Natural killer cell treated with Interleukin-12 subunit alpha and Interleukin-12 subunit beta and Interleukin-15 and Interleukin-18, amount 100 ng/mL, for 72 hours (primary cell): ENCODE data around the gene CTNNAL1. TPM values are rescaled to one million over a fixed set of nuclear protein-coding genes. Genes with fewer than 3 reads are reported as not detected.
"Not testable (repeated sequence)": the region's sequence is repeated elsewhere in the genome, so short reads cannot be mapped to it uniquely, and the experiment has no call there.

ENCODE experiments used
- ATAC-seq, 2 donors: fragments of 150-1000 bp; cut with Tn5 transposase in 1 of 2; sonication (Bioruptor Pico), chemical (Tn5 transposase) in 1 of 2; 2 replicates each; pipeline ENCODE4 v1.10.0; 2021
- DNase-seq: peaks from one replicate; pipeline ENCODE4 v3.0.0; 2022; ENCODE audit warnings: low spot score
- H3K27ac Mint-ChIP-seq, 2 donors: 1 replicate in 1 of 2; 2 replicates in 1 of 2; pipeline ENCODE4 v1.8.0; 2022; ENCODE audit warnings: mixed read lengths in 2 of 2, mild to moderate bottlenecking in 1 of 2, moderate library complexity in 1 of 2
- H3K27me3 Mint-ChIP-seq, 2 donors: 1 replicate in 1 of 2; 2 replicates in 1 of 2; pipeline ENCODE4 v1.8.0; 2022; ENCODE audit warnings: mixed read lengths in 2 of 2
- H3K36me3 Mint-ChIP-seq: one replicate; pipeline ENCODE4 v1.8.0; 2022; ENCODE audit warnings: mixed read lengths
- H3K4me1 Mint-ChIP-seq, 2 donors: 1 replicate in 1 of 2; 2 replicates in 1 of 2; pipeline ENCODE4 v1.8.0; 2022; ENCODE audit warnings: low read depth in 2 of 2, mixed read lengths in 2 of 2, mild to moderate bottlenecking in 1 of 2
- H3K4me3 Mint-ChIP-seq: one replicate; pipeline ENCODE4 v1.8.0; 2022; ENCODE audit warnings: mixed read lengths
- H3K9me3 Mint-ChIP-seq: 2 replicates; pipeline ENCODE4 v1.8.0; 2022; ENCODE audit warnings: mixed read lengths
- total RNA-seq, 2 donors: library from RNA; stranded (reverse); gene quantifications; one replicate each; pipeline ENCODE4 v1.2.3, GENCODE V29; 2022

The CTNNAL1 gene
- total RNA-seq, 2 donors from 2014 or later = 14.6 to 17.3 TPM

- H3K27ac Mint-ChIP-seq = no peak overlapping the region
- H3K4me3 Mint-ChIP-seq = no peak overlapping the region
- peaks cover 0 to 3% of the 10 kb centered on the region in 2 donors for H3K27me3 Mint-ChIP-seq
Measured at GRCh38 chr9:108997112-108997511, 16.2 kb downstream of the CTNNAL1 start.

DNA sequence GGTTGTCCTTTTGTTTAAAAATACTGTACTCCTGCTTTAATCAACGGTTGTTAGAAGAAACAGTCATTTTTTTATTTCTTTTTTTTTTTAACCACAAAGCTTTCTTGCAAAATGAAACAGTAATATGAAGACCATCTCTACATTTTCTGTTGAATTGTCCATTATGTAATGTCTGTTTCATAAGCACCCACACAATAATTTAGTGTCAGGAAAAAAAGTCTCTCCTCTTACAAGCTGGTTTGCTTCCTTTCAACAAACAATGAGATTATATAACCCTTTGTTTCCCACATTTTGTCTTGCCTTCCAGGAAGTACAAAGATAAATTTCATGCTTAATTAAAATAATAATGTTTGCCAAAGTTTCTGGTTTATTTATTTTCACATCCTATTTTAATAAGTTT is 16.7 kb downstream of the CTNNAL1 start:
- Mint-ChIP-seq H3K4me3 (no peak overlapping the region), H3K9me3 (no peaks in the 10 kb centered on the region), H3K27me3 (peaks cover 0 to 3% of the 10 kb centered on the region in 2 donors), H3K36me3 (no peaks in the 10 kb centered on the region), H3K27ac (no peak overlapping the region), H3K4me1 (peaks cover 6 to 14% of the 10 kb centered on the region in 2 donors)
- ATAC-seq (no peak), DNase-seq (no peak)

More at GRCh38 chr9:108997112-108997511, 16.2 kb downstream of the CTNNAL1 start:
- Mint-ChIP-seq H3K36me3 (peaks cover under 1% of the 10 kb centered on the region), H3K4me1 (peaks cover 6 to 14% of the 10 kb centered on the region in 2 donors), H3K9me3 (no peaks in the 10 kb centered on the region)
- DNase-seq (no peak), ATAC-seq (no peak)

GRCh38 chr9:108994695-108995094 is 18.6 kb downstream of the CTNNAL1 start:
- Mint-ChIP-seq H3K4me3 (no peak overlapping the region), H3K36me3 (no peaks in the 10 kb centered on the region), H3K27ac (no peak overlapping the region), H3K4me1 (peaks cover 6 to 7% of the 10 kb centered on the region in 2 donors), H3K27me3 (no peaks in the 10 kb centered on the region), H3K9me3 (no peaks in the 10 kb centered on the region)
- no peak for DNase-seq
- ATAC-seq = peak; percentile 40 to 61

DNA sequence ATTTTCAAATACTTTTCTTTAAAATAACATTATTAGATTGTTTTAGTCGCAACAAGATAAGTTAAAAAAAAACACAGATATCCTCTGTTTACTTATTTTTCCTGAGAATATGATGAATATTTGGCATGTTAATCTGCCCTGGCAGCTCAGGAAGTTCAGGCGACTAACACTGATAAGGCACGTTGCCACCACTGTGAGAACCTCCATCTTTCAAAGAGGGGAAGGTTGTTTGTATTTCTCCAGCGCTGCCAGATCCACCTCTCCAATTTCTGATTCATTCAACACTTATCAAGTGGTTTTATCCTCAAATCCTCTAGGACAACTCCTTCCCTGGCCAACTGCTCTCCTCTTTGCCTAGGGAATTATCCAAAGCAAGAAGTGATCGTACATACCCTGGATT is 21.8 kb downstream of the CTNNAL1 start:
- Mint-ChIP-seq H3K27me3 (no peaks in the 10 kb centered on the region), H3K4me1 (peaks cover 6 to 7% of the 10 kb centered on the region in 2 donors), H3K4me3 (no peak overlapping the region), H3K27ac (no peak overlapping the region), H3K36me3 (peaks cover 10% of the 10 kb centered on the region), H3K9me3 (no peaks in the 10 kb centered on the region)
- ATAC-seq (no peak), DNase-seq (no peak)

GRCh38 chr9:108983885-108984284 is 29.4 kb downstream of the CTNNAL1 start:
- Mint-ChIP-seq H3K4me3 (no peak overlapping the region), H3K27ac (no peak overlapping the region), H3K36me3 (peaks cover 10% of the 10 kb centered on the region), H3K9me3 (no peaks in the 10 kb centered on the region), H3K27me3 (no peaks in the 10 kb centered on the region), H3K4me1 (no peaks in the 10 kb centered on the region)
- DNase-seq (no peak), ATAC-seq (no peak)

- Mint-ChIP-seq H3K9me3 (no peaks in the 10 kb centered on the region), H3K27me3 (no peaks in the 10 kb centered on the region), H3K27ac (no peak overlapping the region), H3K4me3 (no peak overlapping the region), H3K36me3 (no peaks in the 10 kb centered on the region), H3K4me1 (no peaks in the 10 kb centered on the region)
- ATAC-seq (no peak), DNase-seq (no peak)
Measured at GRCh38 chr9:108980893-108981292, 32.4 kb downstream of the CTNNAL1 start.

DNA sequence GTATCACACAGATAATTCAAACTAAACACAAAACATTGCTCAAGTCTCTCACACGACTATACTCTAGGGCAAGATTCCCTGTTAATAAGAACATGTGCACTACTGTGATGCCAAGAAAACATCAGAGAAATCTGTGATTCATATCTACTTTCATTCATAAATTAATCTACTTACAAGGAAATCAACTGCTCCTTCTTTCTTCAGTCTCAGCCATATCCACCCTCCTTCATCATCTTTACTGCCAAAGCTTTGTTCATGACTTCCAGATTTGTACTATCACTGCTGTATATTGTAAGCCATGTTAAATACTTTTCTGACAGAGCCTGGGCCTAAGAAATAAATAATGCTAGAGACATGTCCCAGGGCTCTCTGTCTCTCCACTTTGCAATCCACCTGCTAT is 35.1 kb downstream of the CTNNAL1 start:
- H3K27ac Mint-ChIP-seq = no peak overlapping the region
- no peaks in the 10 kb centered on the region for H3K27me3 Mint-ChIP-seq
- no peaks in the 10 kb centered on the region for H3K4me1 Mint-ChIP-seq
- no peak for ATAC-seq
- H3K36me3 Mint-ChIP-seq = no peaks in the 10 kb centered on the region
- H3K4me3 Mint-ChIP-seq = no peak overlapping the region
- H3K9me3 Mint-ChIP-seq = no peaks in the 10 kb centered on the region
- no peak for DNase-seq

DNA sequence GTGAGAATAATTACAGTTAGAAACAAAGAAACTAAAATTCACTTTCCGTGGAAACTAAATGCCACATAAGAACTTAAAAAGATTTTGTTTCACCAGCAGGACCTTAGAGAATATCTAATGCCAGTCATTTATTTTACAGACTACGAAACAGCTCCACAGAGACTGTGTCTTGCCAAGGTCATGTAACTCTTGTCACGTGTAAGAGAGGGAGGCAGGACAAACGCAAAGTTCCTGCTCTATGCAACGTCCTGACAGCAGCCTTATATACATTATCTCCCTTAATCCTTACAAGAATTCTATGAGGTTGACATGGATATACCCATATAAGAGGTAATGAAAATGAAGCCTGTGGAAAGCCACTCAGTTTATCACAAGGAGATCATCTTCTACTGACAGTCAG is 39.4 kb downstream of the CTNNAL1 start:
- DNase-seq = no peak
- Mint-ChIP-seq H3K27me3 (no peaks in the 10 kb centered on the region), H3K27ac (no peak overlapping the region), H3K4me1 (no peaks in the 10 kb centered on the region), H3K36me3 (peaks cover 9% of the 10 kb centered on the region), H3K9me3 (no peaks in the 10 kb centered on the region), H3K4me3 (no peak overlapping the region)
- no peak for ATAC-seq

DNA sequence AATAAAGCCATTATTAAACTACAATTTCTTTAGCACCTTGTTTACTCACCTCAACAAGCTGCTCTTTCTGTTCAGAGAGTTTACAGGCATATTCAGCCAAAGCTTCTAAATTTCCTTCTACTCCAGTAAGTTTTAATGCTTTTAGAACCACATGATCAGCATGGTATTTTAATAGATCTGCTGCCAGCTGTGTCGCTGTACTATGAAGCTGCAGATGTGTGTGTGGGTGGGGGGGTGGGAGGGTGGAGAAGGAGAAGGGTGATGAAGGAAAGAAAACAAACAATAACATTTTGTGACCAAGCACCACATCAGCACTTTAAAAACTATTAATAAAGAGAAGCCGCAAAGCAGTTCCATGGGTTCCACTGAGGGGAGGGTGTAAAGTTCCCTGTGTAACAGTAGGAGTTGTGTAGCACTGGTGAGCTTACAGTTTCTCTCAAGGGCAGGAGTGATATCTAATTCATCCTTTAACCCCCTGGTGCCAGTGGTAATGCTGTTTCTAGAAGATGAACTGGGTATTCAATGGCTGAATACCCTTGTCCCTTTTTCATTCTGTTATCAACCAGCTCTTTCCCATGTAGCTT is 40.6 kb downstream of the CTNNAL1 start:
- H3K36me3 Mint-ChIP-seq = peaks cover 9% of the 10 kb centered on the region
- no peak for DNase-seq
- no peaks in the 10 kb centered on the region for H3K4me1 Mint-ChIP-seq
- no peak overlapping the region for H3K27ac Mint-ChIP-seq
- ATAC-seq = no peak
- no peaks in the 10 kb centered on the region for H3K9me3 Mint-ChIP-seq
- H3K4me3 Mint-ChIP-seq = no peak overlapping the region
- no peaks in the 10 kb centered on the region for H3K27me3 Mint-ChIP-seq

GRCh38 chr9:108972186-108972585 is 41.1 kb downstream of the CTNNAL1 start:
- Mint-ChIP-seq H3K4me3 (no peak overlapping the region), H3K36me3 (peaks cover 9% of the 10 kb centered on the region), H3K27ac (no peak overlapping the region), H3K27me3 (no peaks in the 10 kb centered on the region), H3K9me3 (no peaks in the 10 kb centered on the region), H3K4me1 (no peaks in the 10 kb centered on the region)
- DNase-seq (no peak), ATAC-seq (no peak)

DNA sequence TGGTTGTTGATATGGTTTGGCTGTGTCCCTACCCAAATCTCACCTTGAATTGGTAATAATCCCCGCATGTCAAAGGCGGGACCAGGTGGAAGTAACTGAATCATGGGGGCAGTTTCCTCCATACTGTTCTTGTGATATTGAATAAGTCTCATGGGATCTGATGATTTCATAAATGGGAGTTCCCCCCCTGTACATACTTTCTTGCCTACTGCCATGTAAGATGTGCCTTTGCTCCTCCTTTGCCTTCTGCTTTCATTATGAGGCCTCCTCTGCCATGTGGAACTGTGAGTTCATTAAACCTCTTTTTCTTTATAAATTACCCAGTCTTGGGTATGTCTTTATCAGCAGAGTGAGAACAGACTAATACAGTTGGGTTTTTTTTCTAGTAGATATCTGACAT is 41.9 kb downstream of the CTNNAL1 start:
- DNase-seq, H3K4me3 Mint-ChIP-seq, H3K4me1 Mint-ChIP-seq, H3K9me3 Mint-ChIP-seq, H3K27me3 Mint-ChIP-seq, ATAC-seq, H3K36me3 Mint-ChIP-seq, H3K27ac Mint-ChIP-seq: not testable (repeated sequence)

- H3K9me3 Mint-ChIP-seq = no peaks in the 10 kb centered on the region
- no peaks in the 10 kb centered on the region for H3K4me1 Mint-ChIP-seq
- H3K27me3 Mint-ChIP-seq = no peaks in the 10 kb centered on the region
- no peak overlapping the region for H3K27ac Mint-ChIP-seq
- H3K36me3 Mint-ChIP-seq = peaks cover 9% of the 10 kb centered on the region
- no peak for ATAC-seq
- H3K4me3 Mint-ChIP-seq = no peak overlapping the region
- no peak for DNase-seq
Measured at GRCh38 chr9:108967916-108968315, 45.4 kb downstream of the CTNNAL1 start.

- H3K4me3 Mint-ChIP-seq = no peak overlapping the region
- H3K27ac Mint-ChIP-seq = no peak overlapping the region
- H3K27me3 Mint-ChIP-seq = no peaks in the 10 kb centered on the region
- H3K4me1 Mint-ChIP-seq = no peaks in the 10 kb centered on the region
- ATAC-seq (no peak), DNase-seq (no peak)
- H3K9me3 Mint-ChIP-seq = no peaks in the 10 kb centered on the region
- no peaks in the 10 kb centered on the region for H3K36me3 Mint-ChIP-seq
Measured at GRCh38 chr9:108963459-108964143, 49.7 kb downstream of the CTNNAL1 start.

GRCh38 chr9:108961151-108961550 is 52.1 kb downstream of the CTNNAL1 start:
- no peaks in the 10 kb centered on the region for H3K36me3 Mint-ChIP-seq
- no peaks in the 10 kb centered on the region for H3K4me1 Mint-ChIP-seq
- ATAC-seq (no peak), DNase-seq (no peak)
- H3K27me3 Mint-ChIP-seq = no peaks in the 10 kb centered on the region
- no peak overlapping the region for H3K27ac Mint-ChIP-seq
- no peak overlapping the region for H3K4me3 Mint-ChIP-seq
- H3K9me3 Mint-ChIP-seq = no peaks in the 10 kb centered on the region

DNA sequence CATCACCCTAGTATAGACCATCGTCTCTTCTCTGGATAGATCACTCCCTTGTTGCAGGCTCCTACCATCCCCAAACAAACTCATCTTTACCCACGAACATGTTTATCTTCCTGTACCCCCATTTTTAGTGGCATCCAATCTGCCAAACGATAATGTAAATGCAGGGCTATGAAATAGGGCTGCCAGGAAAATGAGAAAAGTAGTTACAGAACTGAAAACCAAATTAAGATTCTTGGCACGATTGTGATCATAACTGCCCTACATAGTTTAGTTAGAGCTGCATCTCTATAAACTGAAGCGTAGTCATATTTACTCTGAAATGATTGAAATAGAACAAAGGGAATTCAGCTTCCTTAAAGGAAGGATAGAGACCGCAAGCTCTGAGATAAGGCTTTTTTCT is 53.0 kb downstream of the CTNNAL1 start:
- H3K36me3 Mint-ChIP-seq = no peaks in the 10 kb centered on the region
- H3K4me1 Mint-ChIP-seq = no peaks in the 10 kb centered on the region
- ATAC-seq = no peak
- no peaks in the 10 kb centered on the region for H3K9me3 Mint-ChIP-seq
- DNase-seq = no peak
- no peak overlapping the region for H3K4me3 Mint-ChIP-seq
- no peak overlapping the region for H3K27ac Mint-ChIP-seq
- H3K27me3 Mint-ChIP-seq = no peaks in the 10 kb centered on the region
